ENCODE results near the gene HSPA12A. TPM values are rescaled to one million over a fixed set of nuclear protein-coding genes. Genes with fewer than 3 reads are reported as not detected.

HSPA12A gene
- total RNA-seq, 2 donors from 2014 or later = 5.7 to 19.4 TPM

GRCh38 chr10:116691635-116692034 is 50.7 kb downstream of the HSPA12A start:
- no peak for DNase-seq (ENCODE audit: low spot score)
- H3K4me1 ChIP-seq (replicated peaks) = no peaks in the 10 kb centered on the region
- intact Hi-C loops (cut with DNase I) = loop anchor here (5.0 kb wide), 1 partner anchor 51 kb away; the partner anchor contains the start of gene HSPA12A
- no peaks in the 10 kb centered on the region for H3K9me3 ChIP-seq
- no peak overlapping the region for H3K4me3 ChIP-seq
- 58% methylated on average over 6 of the region's 6 CpGs for WGBS
- TF ChIP-seq, protein P1, sequence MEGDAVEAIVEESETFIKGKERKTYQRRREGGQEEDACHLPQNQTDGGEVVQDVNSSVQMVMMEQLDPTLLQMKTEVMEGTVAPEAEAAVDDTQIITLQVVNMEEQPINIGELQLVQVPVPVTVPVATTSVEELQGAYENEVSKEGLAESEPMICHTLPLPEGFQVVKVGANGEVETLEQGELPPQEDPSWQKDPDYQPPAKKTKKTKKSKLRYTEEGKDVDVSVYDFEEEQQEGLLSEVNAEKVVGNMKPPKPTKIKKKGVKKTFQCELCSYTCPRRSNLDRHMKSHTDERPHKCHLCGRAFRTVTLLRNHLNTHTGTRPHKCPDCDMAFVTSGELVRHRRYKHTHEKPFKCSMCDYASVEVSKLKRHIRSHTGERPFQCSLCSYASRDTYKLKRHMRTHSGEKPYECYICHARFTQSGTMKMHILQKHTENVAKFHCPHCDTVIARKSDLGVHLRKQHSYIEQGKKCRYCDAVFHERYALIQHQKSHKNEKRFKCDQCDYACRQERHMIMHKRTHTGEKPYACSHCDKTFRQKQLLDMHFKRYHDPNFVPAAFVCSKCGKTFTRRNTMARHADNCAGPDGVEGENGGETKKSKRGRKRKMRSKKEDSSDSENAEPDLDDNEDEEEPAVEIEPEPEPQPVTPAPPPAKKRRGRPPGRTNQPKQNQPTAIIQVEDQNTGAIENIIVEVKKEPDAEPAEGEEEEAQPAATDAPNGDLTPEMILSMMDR (IDR thresholded peaks at IDR 0.05) = no peak
- TF ChIP-seq POLR2AphosphoS5 (IDR thresholded peaks at IDR 0.05) (no peak), POLR2A (IDR thresholded peaks at IDR 0.05) (no peak)
- no peaks in the 10 kb centered on the region for H3K27me3 ChIP-seq (replicated peaks; ENCODE audit: insufficient read depth)
- H3K36me3 ChIP-seq = no peaks in the 10 kb centered on the region
- H3K27ac ChIP-seq = no peak overlapping the region

GRCh38 chr10:116690356-116691322 is 51.7 kb downstream of the HSPA12A start:
- no peaks in the 10 kb centered on the region for H3K4me1 ChIP-seq (replicated peaks)
- intact Hi-C loops (cut with DNase I) = loop anchor here (5.0 kb wide), 1 partner anchor 52 kb away; the partner anchor contains the start of gene HSPA12A
- WGBS = 50% methylated on average over 17 of the region's 17 CpGs
- TF ChIP-seq POLR2A (IDR thresholded peaks at IDR 0.05) = no peak
- TF ChIP-seq, protein P1 (IDR thresholded peaks at IDR 0.05) = peak in 2 of 4 experiments; percentile 16 to 23
- no peak for DNase-seq (ENCODE audit: low spot score)
- H3K4me3 ChIP-seq = no peak overlapping the region
- H3K9me3 ChIP-seq = no peaks in the 10 kb centered on the region
- H3K27me3 ChIP-seq (replicated peaks; ENCODE audit: insufficient read depth) = no peaks in the 10 kb centered on the region
- H3K27ac ChIP-seq = no peak overlapping the region
- H3K36me3 ChIP-seq = no peaks in the 10 kb centered on the region

DNA sequence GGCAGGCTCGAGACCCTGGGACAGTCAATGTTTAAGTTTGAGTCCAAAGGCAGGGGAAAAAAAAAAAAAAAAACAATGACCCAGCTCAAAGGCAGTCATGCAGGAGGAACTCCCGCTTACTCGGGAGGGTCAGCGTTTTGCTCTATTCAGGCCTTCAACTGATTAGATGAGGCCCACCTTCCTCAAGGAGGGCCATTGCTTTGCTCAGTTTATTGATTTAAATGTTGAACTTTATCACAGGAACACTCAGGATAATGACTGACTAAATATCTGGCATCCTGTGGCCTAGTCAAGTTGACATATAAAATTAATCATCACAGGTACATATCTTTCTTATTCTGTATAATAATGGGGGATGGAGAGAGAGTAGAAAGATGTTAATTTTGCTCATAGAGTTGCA is 52.6 kb downstream of the HSPA12A start:
- H3K4me3 ChIP-seq = no peak overlapping the region
- TF ChIP-seq, protein P1 (IDR thresholded peaks at IDR 0.05) = no peak
- no peak for TF ChIP-seq POLR2AphosphoS5 (IDR thresholded peaks at IDR 0.05)
- TF ChIP-seq POLR2A (IDR thresholded peaks at IDR 0.05) = no peak
- no peaks in the 10 kb centered on the region for H3K27me3 ChIP-seq (replicated peaks; ENCODE audit: insufficient read depth)
- no peaks in the 10 kb centered on the region for H3K4me1 ChIP-seq (replicated peaks)
- WGBS = 89% methylated on average over 4 of the region's 4 CpGs
- H3K27ac ChIP-seq = no peak overlapping the region
- no peak for DNase-seq (ENCODE audit: low spot score)
- no peaks in the 10 kb centered on the region for H3K9me3 ChIP-seq
- no peaks in the 10 kb centered on the region for H3K36me3 ChIP-seq
- intact Hi-C loops (cut with DNase I) = loop anchor here (5.0 kb wide), 1 partner anchor 53 kb away; the partner anchor contains the start of gene HSPA12A

GRCh38 chr10:116688741-116689495 is 53.4 kb downstream of the HSPA12A start:
- Histone ChIP-seq H3K27ac (no peak overlapping the region), H3K4me1 (replicated peaks) (no peaks in the 10 kb centered on the region), H3K27me3 (replicated peaks; ENCODE audit: insufficient read depth) (no peaks in the 10 kb centered on the region), H3K9me3 (no peaks in the 10 kb centered on the region), H3K36me3 (no peaks in the 10 kb centered on the region), H3K4me3 (no peak overlapping the region)
- WGBS = 76% methylated on average over 7 of the region's 7 CpGs
- intact Hi-C loops (cut with DNase I) = no loop called here
- no peak for DNase-seq (ENCODE audit: low spot score)
- no peak for TF ChIP-seq POLR2AphosphoS5 (IDR thresholded peaks at IDR 0.05)
- TF ChIP-seq, protein P1 (IDR thresholded peaks at IDR 0.05) = no peak
- TF ChIP-seq POLR2A (IDR thresholded peaks at IDR 0.05) = no peak

Data from prostate gland (tissue), 2 donors.